OCI-LY1 (cell line): ENCODE results near the gene WWOX.

Experiments
- CTCF ChIP-seq: fragments of 200-600 bp; sonication (generic), shearing (Covaris generic); IDR thresholded peaks from 2 replicates; pipeline ENCODE4 v1.5.1; 2017; ENCODE audit warnings: mild to moderate bottlenecking, antibody characterized with exemption, low read length, moderate library complexity, mixed read lengths
- EZH2 ChIP-seq: fragments of 200-600 bp; sonication (generic), shearing (Covaris generic); IDR thresholded peaks from 2 replicates; pipeline ENCODE4 v1.8.0; 2017; ENCODE audit warnings: borderline replicate concordance, mixed run types, mild to moderate bottlenecking, antibody characterized with exemption, low read length, moderate library complexity, mixed read lengths

GRCh38 chr16:78624366-78624765 is 524.9 kb downstream of the WWOX start:
- TF ChIP-seq CTCF (no peak), EZH2 (no peak)
